ENCODE measurements around the gene SLC35E2B.
"Not testable (repeated sequence)": the region's sequence is repeated elsewhere in the genome, so short reads cannot be mapped to it uniquely, and the experiment has no call there.

- not testable (repeated sequence) for TF ChIP-seq CTCF, POLR2A (IDR thresholded peaks at IDR 0.05)
Measured at GRCh38 chr1:1700557-1700956, 8.0 kb upstream of the SLC35E2B start.

Measured in body of pancreas (tissue), 4 donors.